ENCODE data around the gene ZBTB39. TPM values are rescaled to one million over a fixed set of nuclear protein-coding genes. Genes with fewer than 3 reads are reported as not detected.

ZBTB39 gene
- total RNA-seq, 4 donors from 2014 or later = 6.6 to 12.1 (median 10.1) TPM

- TF ChIP-seq POLR2AphosphoS5 (IDR thresholded peaks at IDR 0.05) (no peak), EP300 (IDR thresholded peaks at IDR 0.05) (no peak), CTCF (IDR thresholded peaks at IDR 0.05) (no peak), POLR2A (IDR thresholded peaks at IDR 0.05) (no peak)
- 97% methylated on average over 6 of the region's 6 CpGs for WGBS
- Histone ChIP-seq H3K27ac (no peak overlapping the region), H3K9me3 (peaks cover 6% of the 10 kb centered on the region), H3K36me3 (no peaks in the 10 kb centered on the region), H3K4me1 (peaks cover 11% of the 10 kb centered on the region), H3K27me3 (no peaks in the 10 kb centered on the region), H3K4me3 (no peak overlapping the region)
- no peak for DNase-seq (ENCODE audit: low spot score in 2 of 2)
These were observed 52.0 kb downstream of the ZBTB39 start for GRCh38 chr12:56954057-56954957.

- H3K9me3 ChIP-seq = peaks cover 3% of the 10 kb centered on the region
- H3K27me3 ChIP-seq = no peaks in the 10 kb centered on the region
- no peak overlapping the region for H3K27ac ChIP-seq
- WGBS = 44% methylated on average over 1 of the region's 1 CpG
- H3K4me1 ChIP-seq = peaks cover 11% of the 10 kb centered on the region
- no peak overlapping the region for H3K4me3 ChIP-seq
- TF ChIP-seq EP300 (IDR thresholded peaks at IDR 0.05) (no peak), POLR2AphosphoS5 (IDR thresholded peaks at IDR 0.05) (no peak), POLR2A (IDR thresholded peaks at IDR 0.05) (no peak), CTCF (IDR thresholded peaks at IDR 0.05) (no peak)
- H3K36me3 ChIP-seq = no peaks in the 10 kb centered on the region
- no peak for DNase-seq (ENCODE audit: low spot score in 2 of 2)
These were observed 53.0 kb downstream of the ZBTB39 start for GRCh38 chr12:56953314-56953713.

DNA sequence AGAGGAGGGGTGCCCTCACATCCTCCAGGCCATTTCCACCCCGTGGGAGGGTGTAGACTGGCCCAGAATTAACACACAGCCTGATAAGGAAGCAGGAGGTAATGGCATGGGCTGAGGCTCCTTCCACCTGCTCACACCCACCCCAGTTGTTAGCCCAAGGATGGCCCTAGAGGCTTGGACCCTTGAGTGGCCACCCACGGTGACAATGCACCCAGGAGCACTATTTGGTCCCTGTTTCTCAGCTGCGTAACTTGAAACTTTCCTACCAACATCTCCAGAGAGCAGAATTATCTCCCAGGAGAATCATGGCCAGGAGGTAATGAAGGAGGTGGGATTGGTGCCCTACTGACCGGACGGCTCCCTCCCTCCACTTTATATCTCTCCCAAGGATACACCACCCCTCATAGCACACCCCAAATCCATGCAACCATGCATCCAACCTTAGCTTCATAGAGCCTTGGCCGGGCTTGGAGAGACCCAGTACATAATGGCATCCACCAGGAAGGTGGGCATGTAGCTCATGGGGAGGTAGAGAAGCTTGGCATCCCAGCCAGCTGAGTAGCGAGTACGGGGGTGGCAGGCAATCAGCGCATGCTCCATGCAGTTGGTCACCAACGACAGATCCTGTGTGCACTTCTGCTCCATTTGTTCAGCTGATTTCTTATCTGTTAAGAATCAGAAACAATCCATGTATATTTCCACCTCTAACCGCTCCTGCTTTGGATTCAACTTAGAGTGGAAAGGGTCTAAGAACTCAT lies 54.6 kb downstream of the ZBTB39 start:
- Histone ChIP-seq H3K4me1 (no peaks in the 10 kb centered on the region), H3K9me3 (no peaks in the 10 kb centered on the region), H3K4me3 (no peak overlapping the region), H3K36me3 (no peaks in the 10 kb centered on the region), H3K27ac (no peak overlapping the region), H3K27me3 (no peaks in the 10 kb centered on the region)
- TF ChIP-seq POLR2AphosphoS5 (IDR thresholded peaks at IDR 0.05) (no peak), CTCF (IDR thresholded peaks at IDR 0.05) (no peak), POLR2A (IDR thresholded peaks at IDR 0.05) (no peak), EP300 (IDR thresholded peaks at IDR 0.05) (no peak)
- 94% methylated on average over 10 of the region's 11 CpGs for WGBS
- no peak for DNase-seq (ENCODE audit: low spot score in 2 of 2)

GRCh38 chr12:56948881-56949280 lies 57.5 kb downstream of the ZBTB39 start:
- H3K36me3 ChIP-seq = no peaks in the 10 kb centered on the region
- H3K4me3 ChIP-seq = no peak overlapping the region
- no peak overlapping the region for H3K27ac ChIP-seq
- no peaks in the 10 kb centered on the region for H3K9me3 ChIP-seq
- no peak for DNase-seq (ENCODE audit: low spot score in 2 of 2)
- H3K4me1 ChIP-seq = no peaks in the 10 kb centered on the region
- no peaks in the 10 kb centered on the region for H3K27me3 ChIP-seq
- TF ChIP-seq POLR2A (IDR thresholded peaks at IDR 0.05) = no peak
- WGBS = 100% methylated on average over 1 of the region's 2 CpGs

Other genes starting within 250 kb of the ZBTB39 start
- 1 to 10 TPM in 1 of 4 donors, under 1 TPM in 3; 0.38 to 2.4 (median 0.61) TPM for gene HSD17B6, start 243.2 kb downstream of the ZBTB39 start, total RNA-seq
- gene SDR9C7, start 72.1 kb downstream of the ZBTB39 start, total RNA-seq = 10 to 100 TPM in 3 of 4 donors, 1 to 10 TPM in 1; 6.2 to 75.6 (median 51.1) TPM
- 1 to 10 TPM in 3 of 4 donors, under 1 TPM in 1; 0.65 to 2.4 (median 1.8) TPM for gene RDH16, start 48.9 kb downstream of the ZBTB39 start, total RNA-seq
- not detected for gene TAC3, start 10.0 kb upstream of the ZBTB39 start, total RNA-seq
- gene MYO1A, start 43.6 kb upstream of the ZBTB39 start, total RNA-seq = 1 to 10 TPM in 1 of 4 donors, under 1 TPM in 3; 0.16 to 2.3 (median 0.58) TPM
- gene NEMP1, start 72.2 kb upstream of the ZBTB39 start, total RNA-seq = 10 to 100 TPM in 2 of 4 donors, 1 to 10 TPM in 2; 6.5 to 31.2 (median 9.5) TPM
- 10 to 100 TPM; 28.2 to 52.5 (median 36.9) TPM for gene NAB2, start 82.6 kb upstream of the ZBTB39 start, total RNA-seq
- gene STAT6, start 104.8 kb upstream of the ZBTB39 start, total RNA-seq = 100 to 1,000 TPM; 140 to 348 (median 183) TPM
- gene LRP1, start 121.9 kb upstream of the ZBTB39 start, total RNA-seq = 100 to 1,000 TPM in 2 of 4 donors, 10 to 100 TPM in 2; 83.1 to 149 (median 106) TPM
- gene LRP1-AS, start 141.1 kb upstream of the ZBTB39 start, total RNA-seq = not detected
- 10 to 100 TPM in 3 of 4 donors, 1 to 10 TPM in 1; 7.1 to 26.0 (median 18.3) TPM for gene NXPH4, start 210.2 kb upstream of the ZBTB39 start, total RNA-seq
- 10 to 100 TPM; 53.5 to 87.2 (median 70.3) TPM for gene SHMT2, start 223.2 kb upstream of the ZBTB39 start, total RNA-seq
- 1 to 10 TPM; 1.7 to 3.0 (median 2.1) TPM for gene STAC3, start 244.6 kb upstream of the ZBTB39 start, total RNA-seq

Data from suprapubic skin (tissue), 4 donors.